SK-N-MC (cell line): Measurements from ENCODE around the gene RPUSD1.

ENCODE experiments used
- EZH2 ChIP-seq: fragments of 200-600 bp; sonication (generic); IDR thresholded peaks from one replicate; pipeline ENCODE4 v1.6.1; 2017; ENCODE audit warnings: antibody characterized with exemption
- FOXP2 ChIP-seq: optimal IDR thresholded peaks from 2 replicates; pipeline ENCODE3; 2011; ENCODE audit warnings: mild to moderate bottlenecking, moderate library complexity; ENCODE audit not compliant: insufficient read depth; ENCODE audit errors: extremely low read length, control extremely low read depth
- POLR2AphosphoS5 ChIP-seq: IDR thresholded peaks from 2 replicates; pipeline ENCODE4 v1.6.1; 2012; ENCODE audit warnings: mild to moderate bottlenecking, low read depth, low read length, borderline replicate concordance

GRCh38 chr16:824194-824593, 36.0 kb upstream of the RPUSD1 start:
- no peak for TF ChIP-seq EZH2
- TF ChIP-seq POLR2AphosphoS5 = no peak
- no peak for TF ChIP-seq FOXP2
